ENCODE data around the gene CCDC196. TPM values are rescaled to one million over a fixed set of nuclear protein-coding genes. Genes with fewer than 3 reads are reported as not detected.

CCDC196 gene
- total RNA-seq, 2 donors from 2014 or later = 3.4 TPM; not detected in 1

- intact Hi-C loops (cut with DNase I) = no loop called here
- Histone ChIP-seq H3K4me1 (peaks cover 30% of the 10 kb centered on the region), H3K36me3 (replicated peaks in 1 of 2; ENCODE audit: insufficient read depth in 1 of 2, low read depth in 2 of 2) (no peaks in the 10 kb centered on the region), H3K27ac (no peak overlapping the region), H3K27me3 (no peaks in the 10 kb centered on the region), H3K9me3 (no peaks in the 10 kb centered on the region), H3K4me3 (peak overlapping the region; percentile 29 to 92)
- WGBS, 2 donors = 31 to 32% methylated on average over 4 of the region's 4 CpGs
- DNase-seq (no peak), ATAC-seq (no peak)
- TF ChIP-seq, protein P1, sequence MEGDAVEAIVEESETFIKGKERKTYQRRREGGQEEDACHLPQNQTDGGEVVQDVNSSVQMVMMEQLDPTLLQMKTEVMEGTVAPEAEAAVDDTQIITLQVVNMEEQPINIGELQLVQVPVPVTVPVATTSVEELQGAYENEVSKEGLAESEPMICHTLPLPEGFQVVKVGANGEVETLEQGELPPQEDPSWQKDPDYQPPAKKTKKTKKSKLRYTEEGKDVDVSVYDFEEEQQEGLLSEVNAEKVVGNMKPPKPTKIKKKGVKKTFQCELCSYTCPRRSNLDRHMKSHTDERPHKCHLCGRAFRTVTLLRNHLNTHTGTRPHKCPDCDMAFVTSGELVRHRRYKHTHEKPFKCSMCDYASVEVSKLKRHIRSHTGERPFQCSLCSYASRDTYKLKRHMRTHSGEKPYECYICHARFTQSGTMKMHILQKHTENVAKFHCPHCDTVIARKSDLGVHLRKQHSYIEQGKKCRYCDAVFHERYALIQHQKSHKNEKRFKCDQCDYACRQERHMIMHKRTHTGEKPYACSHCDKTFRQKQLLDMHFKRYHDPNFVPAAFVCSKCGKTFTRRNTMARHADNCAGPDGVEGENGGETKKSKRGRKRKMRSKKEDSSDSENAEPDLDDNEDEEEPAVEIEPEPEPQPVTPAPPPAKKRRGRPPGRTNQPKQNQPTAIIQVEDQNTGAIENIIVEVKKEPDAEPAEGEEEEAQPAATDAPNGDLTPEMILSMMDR (IDR thresholded peaks at IDR 0.05) = no peak
- TF ChIP-seq POLR2A (IDR thresholded peaks at IDR 0.05) = no peak
These were observed 23.7 kb downstream of the CCDC196 start for GRCh38 chr14:66509874-66510273.

DNA sequence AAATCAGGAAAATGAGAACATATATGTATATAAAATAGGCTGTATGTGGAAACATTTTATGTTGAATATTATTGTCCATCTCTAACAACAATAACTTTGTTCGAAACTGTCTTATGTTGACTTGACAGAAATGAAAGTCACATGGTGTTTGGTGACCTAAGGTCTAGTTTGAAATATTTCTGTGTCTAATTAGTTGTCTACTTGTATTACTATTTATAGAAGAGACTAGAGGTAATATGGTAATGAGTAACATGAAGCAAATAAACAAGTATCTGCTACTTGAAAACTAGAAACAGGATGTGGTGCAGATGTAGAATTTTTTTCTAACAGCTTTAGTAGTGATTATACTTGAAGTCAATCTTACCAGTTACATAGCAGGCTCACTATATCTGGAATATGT is 25.7 kb downstream of the CCDC196 start:
- Histone ChIP-seq H3K36me3 (replicated peaks in 1 of 2; ENCODE audit: insufficient read depth in 1 of 2, low read depth in 2 of 2) (no peaks in the 10 kb centered on the region), H3K4me1 (peaks cover 26% of the 10 kb centered on the region), H3K27ac (no peak overlapping the region), H3K27me3 (no peaks in the 10 kb centered on the region), H3K9me3 (no peaks in the 10 kb centered on the region), H3K4me3 (no peak overlapping the region)
- WGBS, 2 donors = 83 to 91% methylated on average over 1 of the region's 1 CpG
- intact Hi-C loops (cut with DNase I) = no loop called here
- DNase-seq = no peak
- TF ChIP-seq POLR2A (IDR thresholded peaks at IDR 0.05) = no peak
- TF ChIP-seq, protein P1 (IDR thresholded peaks at IDR 0.05) = no peak
- ATAC-seq = no peak

GRCh38 chr14:66514213-66514612 is 28.0 kb downstream of the CCDC196 start:
- 79 to 88% methylated on average over 2 of the region's 2 CpGs for WGBS, 2 donors

GRCh38 chr14:66530526-66530925 is 44.4 kb downstream of the CCDC196 start:
- H3K9me3 ChIP-seq = no peaks in the 10 kb centered on the region
- intact Hi-C loops (cut with DNase I) = no loop called here
- H3K36me3 ChIP-seq (replicated peaks in 1 of 2; ENCODE audit: insufficient read depth in 1 of 2, low read depth in 2 of 2) = no peaks in the 10 kb centered on the region
- whole genome bisulfite sequencing, 2 donors = 91 to 96% methylated on average over 9 of the region's 9 CpGs
- H3K4me1 ChIP-seq = no peaks in the 10 kb centered on the region
- no peak for ATAC-seq
- H3K27ac ChIP-seq = no peak overlapping the region
- H3K27me3 ChIP-seq = no peaks in the 10 kb centered on the region
- no peak overlapping the region for H3K4me3 ChIP-seq
- DNase-seq = no peak
- TF ChIP-seq, protein P1 (IDR thresholded peaks at IDR 0.05) = no peak
- TF ChIP-seq POLR2A (IDR thresholded peaks at IDR 0.05) = no peak

More at GRCh38 chr14:66514213-66514612, 28.0 kb downstream of the CCDC196 start:
- H3K4me1 ChIP-seq = peaks cover 22% of the 10 kb centered on the region
- H3K36me3 ChIP-seq (replicated peaks in 1 of 2; ENCODE audit: insufficient read depth in 1 of 2, low read depth in 2 of 2) = no peaks in the 10 kb centered on the region
- ATAC-seq = no peak
- no peak for DNase-seq
- TF ChIP-seq POLR2A (IDR thresholded peaks at IDR 0.05) = no peak
- TF ChIP-seq, protein P1 (IDR thresholded peaks at IDR 0.05) = no peak
- no peak overlapping the region for H3K4me3 ChIP-seq
- H3K9me3 ChIP-seq = no peaks in the 10 kb centered on the region
- no peaks in the 10 kb centered on the region for H3K27me3 ChIP-seq
- H3K27ac ChIP-seq = no peak overlapping the region
- intact Hi-C loops (cut with DNase I) = no loop called here

GRCh38 chr14:66539034-66539433 is 52.9 kb downstream of the CCDC196 start:
- WGBS, 2 donors = 33 to 47% methylated on average over 3 of the region's 3 CpGs
- H3K36me3 ChIP-seq (replicated peaks in 1 of 2; ENCODE audit: insufficient read depth in 1 of 2, low read depth in 2 of 2) = no peaks in the 10 kb centered on the region
- no peak for DNase-seq
- peaks cover 10% of the 10 kb centered on the region for H3K4me1 ChIP-seq
- no peak overlapping the region for H3K4me3 ChIP-seq
- intact Hi-C loops (cut with DNase I) = no loop called here
- no peaks in the 10 kb centered on the region for H3K9me3 ChIP-seq
- ATAC-seq = no peak
- no peaks in the 10 kb centered on the region for H3K27me3 ChIP-seq
- no peak for TF ChIP-seq POLR2A (IDR thresholded peaks at IDR 0.05)
- TF ChIP-seq, protein P1 (IDR thresholded peaks at IDR 0.05) = no peak
- H3K27ac ChIP-seq = no peak overlapping the region

Measured in body of pancreas (tissue), 4 donors.